ENCODE results near the gene NR2F1-AS1. TPM values are rescaled to one million over a fixed set of nuclear protein-coding genes. Genes with fewer than 3 reads are reported as not detected.

The NR2F1-AS1 gene
- total RNA-seq, 2 experiments from 2014 or later: not detected

GRCh38 chr5:93371893-93372292 is 209.1 kb downstream of the NR2F1-AS1 start:
- Histone ChIP-seq H3K4me2 (ENCODE audit: low read length) (no peak overlapping the region), H3K79me2 (ENCODE audit: insufficient read depth, low read depth, low read length) (no peaks in the 10 kb centered on the region), H4K20me1 (ENCODE audit: insufficient read depth, low read length) (no peaks in the 10 kb centered on the region), H3K27ac (ENCODE audit: low read depth, low read length, poor library complexity, severe bottlenecking) (no peak overlapping the region), H3K36me3 (ENCODE audit: insufficient read depth, low read length) (no peaks in the 10 kb centered on the region), H3K4me3 (ENCODE audit: low read depth, low read length, poor library complexity, severe bottlenecking) (no peak overlapping the region), H3K9me3 (ENCODE audit: low read length) (no peaks in the 10 kb centered on the region), H3K4me1 (ENCODE audit: insufficient read depth, low read length, poor library complexity, severe bottlenecking) (no peaks in the 10 kb centered on the region), H3K9me2 (ENCODE audit: insufficient read depth, low read length) (no peaks in the 10 kb centered on the region), H2AFZ (ENCODE audit: low read length) (no peak overlapping the region)
- CTCF ChIA-PET (ENCODE audit: unreplicated experiment): no interaction called here
- intact Hi-C loops (cut with micrococcal nuclease; ENCODE audit: unreplicated experiment): no loop called here
- no peak for DNase-seq (ENCODE audit: low spot score)
- TF ChIP-seq EZH2phosphoT487 (IDR thresholded peaks at IDR 0.05; ENCODE audit: borderline replicate concordance, low read depth, low read length) (no peak), CTCF (conservative IDR thresholded peaks at IDR 0.05; ENCODE audit: low read length) (no peak)
- no TSS peak for BruUV-seq (replicated peaks)
- POLR2A ChIA-PET: interaction anchor here (0.6 kb wide), 1 partner anchor 20 kb away, joined by 5 read pairs; no protein-coding TSS in a partner anchor

GRCh38 chr5:93364378-93364777 is 216.6 kb downstream of the NR2F1-AS1 start:
- TF ChIP-seq EZH2phosphoT487 (IDR thresholded peaks at IDR 0.05; ENCODE audit: borderline replicate concordance, low read depth, low read length) (no peak), CTCF (conservative IDR thresholded peaks at IDR 0.05; ENCODE audit: low read length) (no peak)
- ChIA-PET POLR2A (no interaction called here), CTCF (ENCODE audit: unreplicated experiment) (no interaction called here)
- H3K4me2 ChIP-seq (ENCODE audit: low read length): no peak overlapping the region
- intact Hi-C loops (cut with micrococcal nuclease; ENCODE audit: unreplicated experiment): no loop called here
- no peaks in the 10 kb centered on the region for H3K9me2 ChIP-seq (ENCODE audit: insufficient read depth, low read length)
- H3K4me1 ChIP-seq (ENCODE audit: insufficient read depth, low read length, poor library complexity, severe bottlenecking): no peaks in the 10 kb centered on the region
- no peaks in the 10 kb centered on the region for H4K20me1 ChIP-seq (ENCODE audit: insufficient read depth, low read length)
- H3K9me3 ChIP-seq (ENCODE audit: low read length): no peaks in the 10 kb centered on the region
- H3K36me3 ChIP-seq (ENCODE audit: insufficient read depth, low read length): no peaks in the 10 kb centered on the region
- H3K27ac ChIP-seq (ENCODE audit: low read depth, low read length, poor library complexity, severe bottlenecking): no peak overlapping the region
- no TSS peak for BruUV-seq (replicated peaks)
- no peak overlapping the region for H3K4me3 ChIP-seq (ENCODE audit: low read depth, low read length, poor library complexity, severe bottlenecking)
- no peaks in the 10 kb centered on the region for H3K79me2 ChIP-seq (ENCODE audit: insufficient read depth, low read depth, low read length)
- DNase-seq (ENCODE audit: low spot score): no peak
- H2AFZ ChIP-seq (ENCODE audit: low read length): no peak overlapping the region

GRCh38 chr5:93360436-93361088 is 220.5 kb downstream of the NR2F1-AS1 start:
- Histone ChIP-seq H2AFZ (ENCODE audit: low read length) (no peak overlapping the region), H3K9me3 (ENCODE audit: low read length) (no peaks in the 10 kb centered on the region), H3K36me3 (ENCODE audit: insufficient read depth, low read length) (no peaks in the 10 kb centered on the region), H3K4me3 (ENCODE audit: low read depth, low read length, poor library complexity, severe bottlenecking) (no peak overlapping the region), H4K20me1 (ENCODE audit: insufficient read depth, low read length) (no peaks in the 10 kb centered on the region), H3K27ac (ENCODE audit: low read depth, low read length, poor library complexity, severe bottlenecking) (no peak overlapping the region), H3K9me2 (ENCODE audit: insufficient read depth, low read length) (no peaks in the 10 kb centered on the region), H3K4me1 (ENCODE audit: insufficient read depth, low read length, poor library complexity, severe bottlenecking) (no peaks in the 10 kb centered on the region), H3K4me2 (ENCODE audit: low read length) (no peak overlapping the region), H3K79me2 (ENCODE audit: insufficient read depth, low read depth, low read length) (no peaks in the 10 kb centered on the region)
- ChIA-PET CTCF (ENCODE audit: unreplicated experiment) (no interaction called here), POLR2A (interaction anchor here (1.2 kb wide), 1 partner anchor 41 kb away, joined by 4 read pairs; no protein-coding TSS in a partner anchor)
- TF ChIP-seq EZH2phosphoT487 (IDR thresholded peaks at IDR 0.05; ENCODE audit: borderline replicate concordance, low read depth, low read length) (no peak), CTCF (conservative IDR thresholded peaks at IDR 0.05; ENCODE audit: low read length) (no peak)
- no TSS peak for BruUV-seq (replicated peaks)
- no peak for DNase-seq (ENCODE audit: low spot score)
- intact Hi-C loops (cut with micrococcal nuclease; ENCODE audit: unreplicated experiment): no loop called here

Data from OCI-LY7 (cell line).